C4-2B (cell line): Measurements from ENCODE around the gene PSG1.
A peak's percentile ranks its signal among the peaks of the same experiment; 100 is the strongest.
"Not testable (repeated sequence)": the region's sequence is repeated elsewhere in the genome, so short reads cannot be mapped to it uniquely, and the experiment has no call there.

ENCODE experiments used
- H3K27ac ChIP-seq: fragments of 450-650 bp; 2 replicates; pipeline ENCODE4 v1.5.1; 2017
- CTCF ChIP-seq: fragments of 450-650 bp; conservative IDR thresholded peaks from 2 replicates; pipeline ENCODE4 v1.5.1; 2017; ENCODE audit warnings: mild to moderate bottlenecking
- ZFX ChIP-seq: fragments of 450-650 bp; IDR thresholded peaks from 2 replicates; pipeline ENCODE4 v1.6.1; 2017

PSG1 gene

GRCh38 chr19:42872608-42873007 lies 6.9 kb downstream of the PSG1 start:
- no peak for TF ChIP-seq ZFX
- no peak for TF ChIP-seq CTCF
- H3K27ac ChIP-seq: no peak overlapping the region

- TF ChIP-seq CTCF: peak; percentile 37
- TF ChIP-seq ZFX: no peak
- no peak overlapping the region for H3K27ac ChIP-seq
These were observed 22.0 kb downstream of the PSG1 start for GRCh38 chr19:42857544-42857867.

- peak; percentile 65 for TF ChIP-seq CTCF
- not testable (repeated sequence) for H3K27ac ChIP-seq
These were observed 22.5 kb downstream of the PSG1 start for GRCh38 chr19:42856866-42857543.

GRCh38 chr19:42854745-42855144 lies 24.8 kb downstream of the PSG1 start:
- not testable (repeated sequence) for H3K27ac ChIP-seq

- not testable (repeated sequence) for H3K27ac ChIP-seq
These were observed 26.3 kb downstream of the PSG1 start for GRCh38 chr19:42853231-42853630.

- not testable (repeated sequence) for H3K27ac ChIP-seq
These were observed 26.7 kb downstream of the PSG1 start for GRCh38 chr19:42852821-42853220.

- not testable (repeated sequence) for H3K27ac ChIP-seq
These were observed 27.7 kb downstream of the PSG1 start for GRCh38 chr19:42851718-42852280.

- no peak overlapping the region for H3K27ac ChIP-seq
- TF ChIP-seq ZFX (no peak), CTCF (no peak)
These were observed 28.4 kb downstream of the PSG1 start for GRCh38 chr19:42850981-42851717.

GRCh38 chr19:42846597-42846996 lies 32.9 kb downstream of the PSG1 start:
- no peak overlapping the region for H3K27ac ChIP-seq
- no peak for TF ChIP-seq ZFX
- TF ChIP-seq CTCF: no peak

GRCh38 chr19:42843631-42844030 lies 35.9 kb downstream of the PSG1 start:
- not testable (repeated sequence) for H3K27ac ChIP-seq

- H3K27ac ChIP-seq: not testable (repeated sequence)
These were observed 46.6 kb downstream of the PSG1 start for GRCh38 chr19:42832746-42833442.

GRCh38 chr19:42832023-42832680 lies 47.4 kb downstream of the PSG1 start:
- not testable (repeated sequence) for H3K27ac ChIP-seq
